Measurements from ENCODE around the gene LHPP. TPM values are rescaled to one million over a fixed set of nuclear protein-coding genes. Genes with fewer than 3 reads are reported as not detected.

The LHPP gene
- polyA plus RNA-seq, 3 donors from 2014 or later: 10.1 to 15.3 (median 14.2) TPM

- H3K4me1 Mint-ChIP-seq: no peaks in the 10 kb centered on the region
- H3K4me3 Mint-ChIP-seq: no peak overlapping the region
Observed at GRCh38 chr10:124561206-124561605, 99.6 kb downstream of the LHPP start.

DNA sequence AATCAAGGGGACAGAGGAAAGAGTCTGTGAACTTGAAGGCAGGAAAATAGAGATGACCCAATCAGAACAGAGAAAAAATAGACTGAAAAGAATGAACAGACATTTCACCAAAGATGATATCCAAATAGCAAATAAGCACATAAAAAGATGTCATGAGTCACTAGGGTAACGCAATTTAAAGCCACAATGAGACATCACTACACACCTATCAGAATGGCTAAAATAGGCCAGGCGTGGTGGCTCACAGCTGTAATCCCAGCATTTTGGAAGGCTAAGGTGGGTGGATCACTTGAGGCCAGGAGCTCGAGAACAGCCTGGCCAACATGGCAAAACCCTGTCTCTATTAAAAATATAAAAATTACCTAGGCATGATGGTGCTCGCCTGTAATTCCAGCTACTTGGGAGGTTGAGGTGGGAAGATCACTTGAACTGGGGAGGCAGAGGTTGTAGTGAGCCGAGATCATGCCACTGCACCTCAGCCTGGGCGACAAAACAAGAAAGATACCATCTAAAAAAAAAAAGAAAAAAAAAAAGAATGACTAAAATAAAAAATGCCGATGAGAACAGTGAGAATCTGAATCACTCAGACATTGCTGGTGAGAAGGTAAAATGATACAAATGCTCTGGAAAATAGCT, 100.9 kb downstream of the LHPP start:
- H3K4me3 Mint-ChIP-seq: no peak overlapping the region
- H3K9me3 Mint-ChIP-seq: peaks cover 0 to 4% (median 0%) of the 10 kb centered on the region in 6 donors
- H3K27me3 Mint-ChIP-seq (ENCODE audit: low read depth in 3 of 3): peaks cover 0 to 4% (median 2%) of the 10 kb centered on the region in 3 donors
- peaks cover 0 to under 1% (median 0%) of the 10 kb centered on the region in 3 donors for H3K36me3 Mint-ChIP-seq
- no peak overlapping the region for H3K27ac Mint-ChIP-seq
- H3K4me1 Mint-ChIP-seq: no peaks in the 10 kb centered on the region
- no peak for DNase-seq

More at GRCh38 chr10:124561206-124561605, 99.6 kb downstream of the LHPP start:
- no peak for DNase-seq
- Mint-ChIP-seq H3K9me3 (peaks cover 0 to 4% (median 0%) of the 10 kb centered on the region in 6 donors), H3K36me3 (no peaks in the 10 kb centered on the region), H3K27me3 (ENCODE audit: low read depth in 3 of 3) (peaks cover 0 to 2% (median 2%) of the 10 kb centered on the region in 3 donors), H3K27ac (no peak overlapping the region)

DNA sequence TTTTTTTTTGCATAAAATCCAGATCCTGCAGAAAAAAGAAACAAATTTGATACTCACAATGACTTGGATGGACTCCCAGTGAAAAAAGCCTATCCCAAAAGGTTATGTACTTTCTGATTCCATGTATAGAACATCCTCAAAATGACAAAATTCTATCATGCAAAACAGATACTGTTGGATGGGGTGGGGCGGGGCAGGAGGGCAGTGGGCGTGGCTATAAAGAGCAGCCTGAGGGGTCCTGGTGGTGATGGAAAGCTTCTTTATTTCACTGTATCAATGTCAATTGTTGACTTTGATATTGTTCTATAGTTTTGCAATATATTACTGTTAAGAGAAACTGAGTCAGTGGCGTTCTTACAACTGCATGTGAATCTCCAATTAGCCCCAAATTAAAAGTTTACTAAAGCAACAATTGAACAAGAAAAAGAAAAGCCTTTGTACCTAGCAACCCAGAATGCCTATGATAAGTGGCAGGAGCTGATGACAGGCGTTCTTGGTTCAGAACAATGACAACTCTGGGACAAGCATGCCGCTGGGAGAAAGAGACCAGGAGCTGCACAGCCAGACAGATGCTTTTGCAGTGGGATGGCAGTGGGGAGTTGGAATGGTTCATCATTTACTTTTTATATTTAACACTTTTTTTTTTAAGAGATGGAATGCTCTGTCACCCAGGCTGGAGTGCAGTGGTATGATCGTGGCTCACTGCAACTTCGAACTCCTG, 101.9 kb downstream of the LHPP start:
- Mint-ChIP-seq H3K9me3 (peaks cover 0 to 4% (median 0%) of the 10 kb centered on the region in 6 donors), H3K27me3 (ENCODE audit: low read depth in 3 of 3) (peaks cover 0 to 4% (median 2%) of the 10 kb centered on the region in 3 donors), H3K36me3 (peaks cover 0 to 3% (median 0%) of the 10 kb centered on the region in 3 donors), H3K27ac (peak overlapping the region in 1 of 6 donors; percentile 30), H3K4me1 (no peaks in the 10 kb centered on the region), H3K4me3 (no peak overlapping the region)
- DNase-seq: no peak

- H3K27ac Mint-ChIP-seq: peak overlapping the region in 1 of 6 donors; percentile 80
- peaks cover 0 to 4% (median 0%) of the 10 kb centered on the region in 6 donors for H3K9me3 Mint-ChIP-seq
- no peak overlapping the region for H3K4me3 Mint-ChIP-seq
Observed at GRCh38 chr10:124564881-124565280, 103.3 kb downstream of the LHPP start.

GRCh38 chr10:124565565-124566221, 104.1 kb downstream of the LHPP start:
- Mint-ChIP-seq H3K9me3 (peaks cover 0 to 4% (median 0%) of the 10 kb centered on the region in 6 donors), H3K36me3 (peaks cover 0 to 3% (median 0%) of the 10 kb centered on the region in 3 donors), H3K27ac (no peak overlapping the region), H3K27me3 (ENCODE audit: low read depth in 3 of 3) (peaks cover 2 to 4% (median 2%) of the 10 kb centered on the region in 3 donors), H3K4me1 (no peaks in the 10 kb centered on the region), H3K4me3 (no peak overlapping the region)
- no peak for DNase-seq

More at GRCh38 chr10:124564881-124565280, 103.3 kb downstream of the LHPP start:
- Mint-ChIP-seq H3K4me1 (no peaks in the 10 kb centered on the region), H3K27me3 (ENCODE audit: low read depth in 3 of 3) (peaks cover 2 to 4% (median 2%) of the 10 kb centered on the region in 3 donors), H3K36me3 (peaks cover 0 to 3% (median 0%) of the 10 kb centered on the region in 3 donors)
- no peak for DNase-seq

- Mint-ChIP-seq H3K4me1 (no peaks in the 10 kb centered on the region), H3K4me3 (no peak overlapping the region), H3K27ac (no peak overlapping the region), H3K9me3 (peaks cover 0 to 4% (median 0%) of the 10 kb centered on the region in 6 donors), H3K27me3 (ENCODE audit: low read depth in 3 of 3) (peaks cover 2 to 9% (median 4%) of the 10 kb centered on the region in 3 donors), H3K36me3 (peaks cover 0 to 3% (median 0%) of the 10 kb centered on the region in 3 donors)
- no peak for DNase-seq
Observed at GRCh38 chr10:124566222-124566888, 104.7 kb downstream of the LHPP start.

- Mint-ChIP-seq H3K27me3 (ENCODE audit: low read depth in 3 of 3) (peaks cover 2 to 12% (median 6%) of the 10 kb centered on the region in 3 donors), H3K27ac (no peak overlapping the region), H3K4me3 (no peak overlapping the region), H3K4me1 (no peaks in the 10 kb centered on the region), H3K36me3 (peaks cover 0 to 3% (median 0%) of the 10 kb centered on the region in 3 donors), H3K9me3 (no peaks in the 10 kb centered on the region)
- no peak for DNase-seq
Observed at GRCh38 chr10:124566981-124567835, 105.6 kb downstream of the LHPP start.

DNA sequence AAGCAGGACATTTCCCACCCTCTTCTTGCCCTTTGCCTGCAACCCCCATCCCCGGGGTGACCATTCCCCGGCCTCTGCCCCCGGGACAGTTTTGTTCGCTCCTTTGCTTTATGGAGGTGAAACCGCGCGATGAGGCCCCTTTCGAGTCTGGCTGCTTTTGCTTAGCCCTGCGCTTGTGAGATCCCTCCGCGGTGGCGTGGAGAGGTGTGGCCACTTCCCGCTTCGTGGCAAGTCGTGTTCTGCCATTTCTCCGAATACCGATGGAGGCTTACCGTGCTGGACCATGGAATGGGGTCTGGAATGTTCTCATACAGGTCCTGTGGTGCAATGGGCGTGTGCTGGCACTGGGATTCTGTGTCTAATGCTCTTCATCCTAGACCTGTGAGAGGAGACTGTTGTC, 106.7 kb downstream of the LHPP start:
- H3K4me3 Mint-ChIP-seq: no peak overlapping the region
- H3K27ac Mint-ChIP-seq: no peak overlapping the region
- no peak for DNase-seq
- peaks cover 0 to 3% (median 0%) of the 10 kb centered on the region in 3 donors for H3K36me3 Mint-ChIP-seq
- H3K27me3 Mint-ChIP-seq (ENCODE audit: low read depth in 3 of 3): peaks cover 2 to 12% (median 6%) of the 10 kb centered on the region in 3 donors
- H3K4me1 Mint-ChIP-seq: no peaks in the 10 kb centered on the region
- H3K9me3 Mint-ChIP-seq: no peaks in the 10 kb centered on the region

DNA sequence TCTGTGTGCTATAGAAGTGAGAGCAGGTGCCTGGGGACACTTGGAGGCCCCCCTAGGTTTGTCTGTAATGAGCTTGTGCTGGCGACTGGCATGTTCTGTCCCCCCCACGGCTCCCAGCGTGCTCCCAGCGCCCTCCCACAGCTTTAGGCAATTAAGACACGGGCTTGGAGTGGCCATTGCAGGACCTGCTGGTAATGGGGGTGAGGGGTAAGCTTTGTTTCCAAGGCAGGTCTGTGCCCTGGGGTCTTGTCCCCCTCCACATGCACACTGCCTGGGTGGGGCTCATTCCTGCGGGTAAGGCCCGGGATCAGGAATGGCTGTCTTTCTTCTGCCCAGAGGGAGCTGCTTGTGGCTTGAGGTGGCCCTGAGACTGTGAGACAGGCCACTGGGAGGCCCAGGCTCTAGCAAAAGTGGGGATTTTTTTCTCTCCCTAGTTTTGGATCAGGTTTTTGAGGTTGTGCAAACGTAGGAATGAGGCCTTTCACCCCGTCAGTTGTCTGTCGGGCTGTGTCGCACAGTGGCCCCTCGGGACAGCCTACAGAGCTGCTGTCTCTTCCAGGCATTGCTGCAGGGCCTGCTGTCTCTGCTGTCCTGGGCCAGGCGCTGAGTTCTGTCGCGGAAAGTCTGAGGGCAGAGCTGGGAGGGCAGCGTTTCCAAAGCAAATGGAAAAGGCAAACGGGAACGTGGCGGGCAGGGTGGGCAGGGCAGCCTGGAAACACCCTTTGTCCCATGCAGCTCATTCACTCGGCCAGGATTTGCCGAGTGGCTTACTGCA, 107.4 kb downstream of the LHPP start:
- H3K9me3 Mint-ChIP-seq: no peaks in the 10 kb centered on the region
- H3K36me3 Mint-ChIP-seq: peaks cover 0 to 3% (median 0%) of the 10 kb centered on the region in 3 donors
- DNase-seq: no peak
- H3K27ac Mint-ChIP-seq: no peak overlapping the region
- H3K27me3 Mint-ChIP-seq (ENCODE audit: low read depth in 3 of 3): peaks cover 2 to 12% (median 6%) of the 10 kb centered on the region in 3 donors
- no peak overlapping the region for H3K4me3 Mint-ChIP-seq
- H3K4me1 Mint-ChIP-seq: no peaks in the 10 kb centered on the region

- Mint-ChIP-seq H3K36me3 (peaks cover 0 to 3% (median 0%) of the 10 kb centered on the region in 3 donors), H3K27ac (peak overlapping the region in 2 of 6 donors; percentile 0 to 70), H3K9me3 (no peaks in the 10 kb centered on the region), H3K27me3 (ENCODE audit: low read depth in 3 of 3) (peaks cover 4 to 15% (median 8%) of the 10 kb centered on the region in 3 donors), H3K4me1 (no peaks in the 10 kb centered on the region), H3K4me3 (no peak overlapping the region)
- no peak for DNase-seq
Observed at GRCh38 chr10:124569623-124570470, 108.2 kb downstream of the LHPP start.

- no peak for DNase-seq
- Mint-ChIP-seq H3K9me3 (no peaks in the 10 kb centered on the region), H3K4me1 (no peaks in the 10 kb centered on the region), H3K27ac (peak overlapping the region in 1 of 6 donors; percentile 5), H3K27me3 (ENCODE audit: low read depth in 3 of 3) (peaks cover 4 to 13% (median 11%) of the 10 kb centered on the region in 3 donors), H3K36me3 (peaks cover 0 to 3% (median 0%) of the 10 kb centered on the region in 3 donors), H3K4me3 (no peak overlapping the region)
Observed at GRCh38 chr10:124570646-124571045, 109.0 kb downstream of the LHPP start.

Data from immature natural killer cell (primary cell).